ENCODE data around the gene VIM. TPM values are rescaled to one million over a fixed set of nuclear protein-coding genes. Genes with fewer than 3 reads are reported as not detected.

The VIM gene
- total RNA-seq, 1 donor from 2014 or later, result 5,277 TPM

DNA sequence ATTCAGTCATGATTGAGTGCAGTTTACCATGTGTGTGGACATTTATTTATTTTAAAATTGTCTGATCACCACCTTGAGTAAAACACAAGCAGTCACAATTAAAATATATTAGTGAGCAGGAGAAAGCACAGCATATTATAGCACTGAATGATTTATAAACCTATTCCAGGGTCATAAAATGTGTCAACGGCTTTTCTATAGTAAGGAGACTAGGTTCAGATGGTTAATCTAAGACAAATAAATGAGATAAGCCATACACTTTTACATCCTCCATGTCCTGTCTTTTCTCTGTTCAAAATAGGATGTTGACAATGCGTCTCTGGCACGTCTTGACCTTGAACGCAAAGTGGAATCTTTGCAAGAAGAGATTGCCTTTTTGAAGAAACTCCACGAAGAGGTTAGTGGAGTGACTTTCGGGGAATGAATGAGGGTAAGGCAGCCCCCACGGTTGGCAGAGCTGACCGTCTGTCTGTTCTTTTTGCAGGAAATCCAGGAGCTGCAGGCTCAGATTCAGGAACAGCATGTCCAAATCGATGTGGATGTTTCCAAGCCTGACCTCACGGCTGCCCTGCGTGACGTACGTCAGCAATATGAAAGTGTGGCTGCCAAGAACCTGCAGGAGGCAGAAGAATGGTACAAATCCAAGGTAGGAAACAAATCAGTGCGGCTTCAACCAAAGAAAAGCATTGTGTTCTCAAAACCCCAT is 5.4 kb downstream of the VIM start:
- TF ChIP-seq, protein P1, sequence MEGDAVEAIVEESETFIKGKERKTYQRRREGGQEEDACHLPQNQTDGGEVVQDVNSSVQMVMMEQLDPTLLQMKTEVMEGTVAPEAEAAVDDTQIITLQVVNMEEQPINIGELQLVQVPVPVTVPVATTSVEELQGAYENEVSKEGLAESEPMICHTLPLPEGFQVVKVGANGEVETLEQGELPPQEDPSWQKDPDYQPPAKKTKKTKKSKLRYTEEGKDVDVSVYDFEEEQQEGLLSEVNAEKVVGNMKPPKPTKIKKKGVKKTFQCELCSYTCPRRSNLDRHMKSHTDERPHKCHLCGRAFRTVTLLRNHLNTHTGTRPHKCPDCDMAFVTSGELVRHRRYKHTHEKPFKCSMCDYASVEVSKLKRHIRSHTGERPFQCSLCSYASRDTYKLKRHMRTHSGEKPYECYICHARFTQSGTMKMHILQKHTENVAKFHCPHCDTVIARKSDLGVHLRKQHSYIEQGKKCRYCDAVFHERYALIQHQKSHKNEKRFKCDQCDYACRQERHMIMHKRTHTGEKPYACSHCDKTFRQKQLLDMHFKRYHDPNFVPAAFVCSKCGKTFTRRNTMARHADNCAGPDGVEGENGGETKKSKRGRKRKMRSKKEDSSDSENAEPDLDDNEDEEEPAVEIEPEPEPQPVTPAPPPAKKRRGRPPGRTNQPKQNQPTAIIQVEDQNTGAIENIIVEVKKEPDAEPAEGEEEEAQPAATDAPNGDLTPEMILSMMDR (IDR thresholded peaks at IDR 0.05; ENCODE audit: insufficient read depth, low read length, poor library complexity, severe bottlenecking), result no peak
- no peak overlapping the region for H3K4me3 ChIP-seq (ENCODE audit: low read depth, low read length)
- no peak for DNase-seq (ENCODE audit: low read depth)
- no peaks in the 10 kb centered on the region for H3K27me3 ChIP-seq (ENCODE audit: control insufficient read depth, insufficient read depth, low read length)
- peaks cover 6% of the 10 kb centered on the region for H3K36me3 ChIP-seq (ENCODE audit: control insufficient read depth, insufficient read depth, low read length)

DNA sequence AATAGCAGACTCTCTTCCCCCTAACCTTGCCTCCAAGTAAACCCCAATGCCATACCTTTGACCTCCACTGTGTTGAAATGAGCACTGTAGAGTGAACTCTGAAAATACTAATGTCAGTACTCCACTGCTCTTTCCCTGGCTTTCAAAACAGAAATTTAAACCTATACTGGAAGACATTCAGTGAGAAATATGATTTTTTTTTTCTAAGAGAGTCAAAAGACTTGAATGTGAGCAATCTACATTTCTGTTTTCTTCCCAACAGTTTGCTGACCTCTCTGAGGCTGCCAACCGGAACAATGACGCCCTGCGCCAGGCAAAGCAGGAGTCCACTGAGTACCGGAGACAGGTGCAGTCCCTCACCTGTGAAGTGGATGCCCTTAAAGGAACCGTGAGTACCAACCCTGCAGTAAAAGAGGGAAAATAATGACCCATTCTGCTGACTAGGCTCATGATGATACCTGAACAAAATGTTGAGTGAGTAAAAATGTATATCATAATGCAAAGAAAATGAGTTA is 6.4 kb downstream of the VIM start:
- H3K27me3 ChIP-seq (ENCODE audit: control insufficient read depth, insufficient read depth, low read length), result no peaks in the 10 kb centered on the region
- DNase-seq (ENCODE audit: low read depth), result no peak
- TF ChIP-seq, protein P1 (IDR thresholded peaks at IDR 0.05; ENCODE audit: insufficient read depth, low read length, poor library complexity, severe bottlenecking), result no peak
- no peak overlapping the region for H3K4me3 ChIP-seq (ENCODE audit: low read depth, low read length)
- H3K36me3 ChIP-seq (ENCODE audit: control insufficient read depth, insufficient read depth, low read length), result peaks cover 6% of the 10 kb centered on the region

DNA sequence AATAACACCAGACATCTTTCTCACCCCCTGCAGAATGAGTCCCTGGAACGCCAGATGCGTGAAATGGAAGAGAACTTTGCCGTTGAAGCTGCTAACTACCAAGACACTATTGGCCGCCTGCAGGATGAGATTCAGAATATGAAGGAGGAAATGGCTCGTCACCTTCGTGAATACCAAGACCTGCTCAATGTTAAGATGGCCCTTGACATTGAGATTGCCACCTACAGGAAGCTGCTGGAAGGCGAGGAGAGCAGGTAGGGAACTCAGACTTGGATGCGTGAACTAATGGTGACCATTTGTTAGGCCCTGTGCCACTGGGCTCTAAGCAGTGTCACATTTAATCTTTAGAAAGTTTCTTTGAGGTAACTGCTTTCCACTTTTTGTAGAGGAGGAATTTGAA is 7.1 kb downstream of the VIM start:
- TF ChIP-seq, protein P1 (IDR thresholded peaks at IDR 0.05; ENCODE audit: insufficient read depth, low read length, poor library complexity, severe bottlenecking), result peak; percentile 28
- no peak for DNase-seq (ENCODE audit: low read depth)
- no peaks in the 10 kb centered on the region for H3K27me3 ChIP-seq (ENCODE audit: control insufficient read depth, insufficient read depth, low read length)
- H3K36me3 ChIP-seq (ENCODE audit: control insufficient read depth, insufficient read depth, low read length), result peaks cover 6% of the 10 kb centered on the region
- H3K4me3 ChIP-seq (ENCODE audit: low read depth, low read length), result no peak overlapping the region

DNA sequence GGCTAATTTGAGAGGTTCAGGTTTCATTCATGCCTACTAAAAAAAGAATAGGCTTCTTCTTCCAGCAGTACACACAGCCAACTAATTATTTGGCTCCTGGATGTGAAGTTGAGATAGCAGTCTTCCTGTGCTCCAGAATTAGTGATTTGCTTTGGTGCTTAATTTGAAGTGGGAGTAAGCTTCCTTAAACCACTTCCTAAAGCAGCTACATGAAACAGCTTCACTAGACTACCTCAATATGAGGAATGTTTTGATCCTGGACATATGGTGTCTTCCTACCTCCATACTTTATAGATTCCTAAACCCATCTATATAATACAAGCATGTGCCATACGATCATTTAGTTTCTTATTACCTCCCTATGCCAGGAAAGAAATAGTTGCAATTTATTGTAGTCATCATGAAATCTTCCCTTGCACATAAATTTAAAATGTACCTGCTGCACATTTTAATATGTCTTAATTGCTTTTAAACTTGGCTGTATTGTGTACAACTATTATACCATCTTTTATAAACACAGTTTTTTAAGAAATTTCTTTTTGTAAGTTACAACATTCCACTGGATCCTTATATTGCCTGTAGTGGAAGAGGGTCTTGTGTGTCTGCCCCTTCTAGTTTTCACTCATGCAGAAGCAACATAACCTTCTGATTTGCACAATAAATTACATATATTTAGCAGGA is 8.6 kb downstream of the VIM start:
- H3K27me3 ChIP-seq (ENCODE audit: control insufficient read depth, insufficient read depth, low read length), result no peaks in the 10 kb centered on the region
- TF ChIP-seq, protein P1 (IDR thresholded peaks at IDR 0.05; ENCODE audit: insufficient read depth, low read length, poor library complexity, severe bottlenecking), result no peak
- DNase-seq (ENCODE audit: low read depth), result no peak
- H3K4me3 ChIP-seq (ENCODE audit: low read depth, low read length), result no peak overlapping the region
- peaks cover 6% of the 10 kb centered on the region for H3K36me3 ChIP-seq (ENCODE audit: control insufficient read depth, insufficient read depth, low read length)

DNA sequence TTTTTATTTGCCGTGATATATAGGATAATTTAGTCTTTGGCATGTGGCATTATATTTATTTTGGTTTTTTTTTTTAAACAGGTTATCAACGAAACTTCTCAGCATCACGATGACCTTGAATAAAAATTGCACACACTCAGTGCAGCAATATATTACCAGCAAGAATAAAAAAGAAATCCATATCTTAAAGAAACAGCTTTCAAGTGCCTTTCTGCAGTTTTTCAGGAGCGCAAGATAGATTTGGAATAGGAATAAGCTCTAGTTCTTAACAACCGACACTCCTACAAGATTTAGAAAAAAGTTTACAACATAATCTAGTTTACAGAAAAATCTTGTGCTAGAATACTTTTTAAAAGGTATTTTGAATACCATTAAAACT is 9.1 kb downstream of the VIM start:
- no peak for DNase-seq (ENCODE audit: low read depth)
- TF ChIP-seq, protein P1 (IDR thresholded peaks at IDR 0.05; ENCODE audit: insufficient read depth, low read length, poor library complexity, severe bottlenecking), result no peak
- H3K36me3 ChIP-seq (ENCODE audit: control insufficient read depth, insufficient read depth, low read length), result peaks cover 6% of the 10 kb centered on the region
- H3K27me3 ChIP-seq (ENCODE audit: control insufficient read depth, insufficient read depth, low read length), result no peaks in the 10 kb centered on the region
- no peak overlapping the region for H3K4me3 ChIP-seq (ENCODE audit: low read depth, low read length)
